Measurements from ENCODE around the gene HOXB3. TPM values are rescaled to one million over a fixed set of nuclear protein-coding genes. Genes with fewer than 3 reads are reported as not detected.

The HOXB3 gene
- total and polyA plus RNA-seq, 2 of the 13 experiments (the other 11 are each of a cell fraction or from before 2014, with no cell fraction given) = not detected

DNA sequence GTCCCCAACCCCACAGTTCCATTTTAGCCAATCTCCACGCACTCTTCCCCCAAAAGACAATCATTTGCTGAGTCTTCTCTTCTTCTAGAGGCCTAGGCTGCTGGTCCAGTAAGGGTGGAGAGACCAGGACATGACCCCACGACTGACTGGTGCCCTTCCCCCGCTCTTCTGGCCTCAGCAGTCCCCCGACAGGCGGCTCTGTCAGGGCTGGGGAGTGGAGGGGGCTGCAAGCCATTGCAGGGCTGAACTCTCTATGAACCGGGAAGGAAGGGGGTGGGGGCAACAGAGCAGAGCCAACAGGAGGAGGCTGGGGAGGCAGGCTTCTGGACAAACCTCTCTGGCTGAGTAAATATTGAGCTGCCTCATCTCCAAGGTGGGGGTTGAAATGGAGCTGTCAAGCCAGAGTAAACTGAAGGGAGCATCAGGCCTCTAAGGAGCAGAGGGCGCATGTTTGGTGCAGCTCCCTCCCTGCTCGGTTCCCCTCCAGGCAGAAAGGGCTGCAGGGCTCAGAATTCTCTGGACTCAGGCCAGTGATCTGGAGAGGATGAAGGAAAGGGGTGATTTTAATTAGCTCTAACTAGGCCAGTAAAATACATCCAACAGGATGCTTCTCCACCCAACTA, 67.9 kb downstream of the HOXB3 start (continued):
- no peak for TF ChIP-seq SMAD1 (CRISPR knock-in tag; IDR thresholded peaks at IDR 0.05; ENCODE audit: borderline replicate concordance, low read depth)
- TF ChIP-seq, protein P1, sequence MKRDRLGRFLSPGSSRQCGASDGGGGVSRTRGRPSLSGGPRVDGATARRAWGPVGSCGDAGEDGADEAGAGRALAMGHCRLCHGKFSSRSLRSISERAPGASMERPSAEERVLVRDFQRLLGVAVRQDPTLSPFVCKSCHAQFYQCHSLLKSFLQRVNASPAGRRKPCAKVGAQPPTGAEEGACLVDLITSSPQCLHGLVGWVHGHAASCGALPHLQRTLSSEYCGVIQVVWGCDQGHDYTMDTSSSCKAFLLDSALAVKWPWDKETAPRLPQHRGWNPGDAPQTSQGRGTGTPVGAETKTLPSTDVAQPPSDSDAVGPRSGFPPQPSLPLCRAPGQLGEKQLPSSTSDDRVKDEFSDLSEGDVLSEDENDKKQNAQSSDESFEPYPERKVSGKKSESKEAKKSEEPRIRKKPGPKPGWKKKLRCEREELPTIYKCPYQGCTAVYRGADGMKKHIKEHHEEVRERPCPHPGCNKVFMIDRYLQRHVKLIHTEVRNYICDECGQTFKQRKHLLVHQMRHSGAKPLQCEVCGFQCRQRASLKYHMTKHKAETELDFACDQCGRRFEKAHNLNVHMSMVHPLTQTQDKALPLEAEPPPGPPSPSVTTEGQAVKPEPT (CRISPR knock-in tag; IDR thresholded peaks at IDR 0.05; ENCODE audit: low read depth) = no peak

DNA sequence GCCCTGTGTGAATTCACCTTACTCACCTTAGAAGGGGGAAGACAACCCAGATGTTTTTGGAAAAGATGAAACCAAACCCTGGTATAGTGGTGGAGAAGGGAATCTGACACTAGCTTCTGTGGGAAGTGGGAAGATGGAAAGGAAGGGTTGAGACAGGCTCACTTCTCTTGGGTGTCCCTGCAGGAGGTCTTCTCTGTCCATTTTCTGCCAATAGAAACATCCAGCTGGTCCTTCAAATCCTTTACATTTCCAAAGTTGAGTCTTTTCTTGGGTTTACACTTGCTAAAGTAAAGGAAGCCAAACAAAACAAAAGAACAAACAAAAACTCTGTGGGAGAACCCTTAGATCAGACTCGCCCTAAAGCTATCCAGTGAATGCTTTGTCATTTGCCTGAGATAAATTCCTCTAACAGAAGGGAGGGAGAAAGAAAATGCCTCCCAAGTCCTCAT, 69.4 kb downstream of the HOXB3 start:
- BruUV-seq (replicated peaks) = no TSS peak
- ATAC-seq (no peak), FAIRE-seq (no peak), DNase-seq (ENCODE audit: low spot score) (no peak)
- WGBS (ENCODE audit: low lambda C conversion rate) = 0% methylated on average over 1 of the region's 1 CpG
- H4K20me1 ChIP-seq (ENCODE audit: insufficient read depth, low read length) = no peaks in the 10 kb centered on the region
- H3K79me2 ChIP-seq (ENCODE audit: insufficient read depth, low read length) = no peaks in the 10 kb centered on the region
- no peaks in the 10 kb centered on the region for H3K36me3 ChIP-seq (replicated peaks in 1 of 2; ENCODE audit: control insufficient read depth in 1 of 2, insufficient read depth in 2 of 2, low read length in 2 of 2)
- POLR2A ChIA-PET = no interaction called here
- H3K27ac ChIP-seq (ENCODE audit: extremely low read length, insufficient read depth, low read length) = no peak overlapping the region
- TF ChIP-seq, protein P2, sequence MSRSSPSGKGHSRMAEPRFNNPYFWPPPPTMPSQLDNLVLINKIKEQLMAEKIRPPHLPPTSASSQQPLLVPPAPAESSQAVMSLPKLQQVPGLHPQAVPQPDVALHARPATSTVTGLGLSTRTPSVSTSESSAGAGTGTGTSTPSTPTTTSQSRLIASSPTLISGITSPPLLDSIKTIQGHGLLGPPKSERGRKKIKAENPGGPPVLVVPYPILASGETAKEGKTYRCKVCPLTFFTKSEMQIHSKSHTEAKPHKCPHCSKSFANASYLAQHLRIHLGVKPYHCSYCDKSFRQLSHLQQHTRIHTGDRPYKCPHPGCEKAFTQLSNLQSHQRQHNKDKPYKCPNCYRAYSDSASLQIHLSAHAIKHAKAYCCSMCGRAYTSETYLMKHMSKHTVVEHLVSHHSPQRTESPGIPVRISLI (CRISPR knock-in tag; IDR thresholded peaks at IDR 0.05; ENCODE audit: borderline replicate concordance) = no peak
- TF ChIP-seq, protein P3, sequence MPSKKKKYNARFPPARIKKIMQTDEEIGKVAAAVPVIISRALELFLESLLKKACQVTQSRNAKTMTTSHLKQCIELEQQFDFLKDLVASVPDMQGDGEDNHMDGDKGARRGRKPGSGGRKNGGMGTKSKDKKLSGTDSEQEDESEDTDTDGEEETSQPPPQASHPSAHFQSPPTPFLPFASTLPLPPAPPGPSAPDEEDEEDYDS (CRISPR knock-in tag; IDR thresholded peaks at IDR 0.05) = no peak
- TF ChIP-seq, protein P4, sequence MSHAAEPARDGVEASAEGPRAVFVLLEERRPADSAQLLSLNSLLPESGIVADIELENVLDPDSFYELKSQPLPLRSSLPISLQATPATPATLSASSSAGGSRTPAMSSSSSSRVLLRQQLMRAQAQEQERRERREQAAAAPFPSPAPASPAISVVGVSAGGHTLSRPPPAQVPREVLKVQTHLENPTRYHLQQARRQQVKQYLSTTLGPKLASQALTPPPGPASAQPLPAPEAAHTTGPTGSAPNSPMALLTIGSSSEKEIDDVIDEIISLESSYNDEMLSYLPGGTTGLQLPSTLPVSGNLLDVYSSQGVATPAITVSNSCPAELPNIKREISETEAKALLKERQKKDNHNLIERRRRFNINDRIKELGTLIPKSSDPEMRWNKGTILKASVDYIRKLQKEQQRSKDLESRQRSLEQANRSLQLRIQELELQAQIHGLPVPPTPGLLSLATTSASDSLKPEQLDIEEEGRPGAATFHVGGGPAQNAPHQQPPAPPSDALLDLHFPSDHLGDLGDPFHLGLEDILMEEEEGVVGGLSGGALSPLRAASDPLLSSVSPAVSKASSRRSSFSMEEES (CRISPR knock-in tag; IDR thresholded peaks at IDR 0.05) = no peak
- TF ChIP-seq ZNF577 (CRISPR knock-in tag; IDR thresholded peaks at IDR 0.05; ENCODE audit: borderline replicate concordance, low read depth) = no peak
- no peak for TF ChIP-seq PHB2 (IDR thresholded peaks at IDR 0.05; ENCODE audit: partially characterized antibody)
- TF ChIP-seq MATR3 (CRISPR knock-in tag; IDR thresholded peaks at IDR 0.05) = no peak
- TF ChIP-seq ZNF543 (CRISPR knock-in tag; IDR thresholded peaks at IDR 0.05) = no peak
- TF ChIP-seq IRF2 (CRISPR knock-in tag; IDR thresholded peaks at IDR 0.05) = no peak
- no peak for TF ChIP-seq GATAD1 (CRISPR knock-in tag; IDR thresholded peaks at IDR 0.05)
- no peak for TF ChIP-seq TCF12 (IDR thresholded peaks at IDR 0.05)
- TF ChIP-seq TCF12 (CRISPR knock-in tag; IDR thresholded peaks at IDR 0.05) = no peak
- intact Hi-C loops (cut with micrococcal nuclease; ENCODE audit: unreplicated experiment) (loop anchor here (5.0 kb wide), 1 partner anchor 648 kb away; no protein-coding TSS in a partner anchor), in situ Hi-C loops (cut with HindIII; ENCODE audit: extremely low pct_ligation_motif_present, low pct_unique_long_range_greater_than_20kb) (no loop called here)
- H3K4me3 ChIP-seq (replicated peaks in 1 of 3; ENCODE audit: insufficient read depth in 1 of 3, low read depth in 2 of 3, low read length in 3 of 3) = no peak overlapping the region
- no peaks in the 10 kb centered on the region for H3K9me3 ChIP-seq (ENCODE audit: low read length)
- H3K4me1 ChIP-seq (ENCODE audit: insufficient read depth, low read length) = no peaks in the 10 kb centered on the region
- H2AFZ ChIP-seq (ENCODE audit: low read length) = no peak overlapping the region
- CTCF ChIA-PET (ENCODE audit: low intra/inter-chr PET ratio, low total read pairs) = no interaction called here
- H3K9ac ChIP-seq (ENCODE audit: insufficient read depth, low read depth, low read length) = no peak overlapping the region
- peaks cover 0 to 21% of the 10 kb centered on the region in 2 experiments; a peak in 3 of 5 replicates for H3K27me3 ChIP-seq (ENCODE audit: control insufficient read depth in 1 of 2, insufficient read depth in 2 of 2, low read length in 2 of 2)
- H3K4me2 ChIP-seq (ENCODE audit: low read depth, low read length) = no peak overlapping the region
